NCI-H524 (cell line): ENCODE results near the gene FGL2.
"Not testable (repeated sequence)": the region's sequence is repeated elsewhere in the genome, so short reads cannot be mapped to it uniquely, and the experiment has no call there.

Source experiments
- DNase-seq, 2 experiments: peaks; one replicate each; lab custom pipeline; 2025; lab: John Stamatoyannopoulos, UW

Gene FGL2, protein sequence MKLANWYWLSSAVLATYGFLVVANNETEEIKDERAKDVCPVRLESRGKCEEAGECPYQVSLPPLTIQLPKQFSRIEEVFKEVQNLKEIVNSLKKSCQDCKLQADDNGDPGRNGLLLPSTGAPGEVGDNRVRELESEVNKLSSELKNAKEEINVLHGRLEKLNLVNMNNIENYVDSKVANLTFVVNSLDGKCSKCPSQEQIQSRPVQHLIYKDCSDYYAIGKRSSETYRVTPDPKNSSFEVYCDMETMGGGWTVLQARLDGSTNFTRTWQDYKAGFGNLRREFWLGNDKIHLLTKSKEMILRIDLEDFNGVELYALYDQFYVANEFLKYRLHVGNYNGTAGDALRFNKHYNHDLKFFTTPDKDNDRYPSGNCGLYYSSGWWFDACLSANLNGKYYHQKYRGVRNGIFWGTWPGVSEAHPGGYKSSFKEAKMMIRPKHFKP

DNA sequence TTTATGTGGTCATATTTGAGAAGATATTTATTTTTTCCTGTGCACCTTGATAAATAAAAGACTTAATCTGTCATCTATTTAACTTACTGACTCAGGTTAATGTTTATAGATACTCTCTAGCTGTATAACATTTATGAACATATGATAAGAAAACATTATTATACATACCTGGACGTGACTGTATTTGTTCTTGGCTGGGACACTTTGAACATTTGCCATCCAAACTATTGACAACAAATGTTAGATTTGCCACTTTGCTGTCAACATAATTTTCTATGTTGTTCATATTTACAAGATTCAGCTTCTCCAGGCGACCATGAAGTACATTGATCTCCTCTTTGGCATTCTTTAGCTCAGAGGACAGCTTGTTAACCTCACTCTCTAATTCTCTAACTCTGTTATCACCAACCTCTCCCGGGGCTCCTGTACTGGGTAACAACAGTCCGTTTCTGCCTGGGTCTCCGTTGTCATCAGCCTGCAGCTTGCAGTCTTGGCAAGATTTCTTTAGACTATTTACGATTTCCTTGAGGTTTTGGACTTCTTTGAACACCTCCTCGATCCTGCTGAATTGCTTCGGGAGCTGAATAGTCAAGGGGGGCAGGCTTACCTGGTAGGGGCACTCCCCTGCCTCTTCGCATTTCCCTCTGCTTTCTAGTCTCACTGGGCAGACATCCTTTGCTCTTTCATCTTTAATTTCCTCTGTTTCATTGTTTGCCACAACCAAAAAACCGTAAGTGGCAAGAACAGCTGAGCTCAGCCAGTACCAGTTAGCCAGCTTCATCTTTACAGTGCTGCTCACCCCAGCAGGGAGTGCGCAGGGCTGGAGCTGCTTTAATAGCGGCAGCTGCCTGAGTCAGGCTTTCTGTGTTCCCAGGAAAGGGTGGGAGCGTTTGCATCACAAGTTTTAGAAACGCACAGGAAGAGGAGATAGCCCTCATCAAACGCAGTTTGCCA is at the start of gene FGL2:
Gene FGL2, minus strand, starts transcription at position 807 of the 954 bp plus-strand sequence. Its CDS starts 26 bp downstream, at position 781.
- no peak for DNase-seq

DNA sequence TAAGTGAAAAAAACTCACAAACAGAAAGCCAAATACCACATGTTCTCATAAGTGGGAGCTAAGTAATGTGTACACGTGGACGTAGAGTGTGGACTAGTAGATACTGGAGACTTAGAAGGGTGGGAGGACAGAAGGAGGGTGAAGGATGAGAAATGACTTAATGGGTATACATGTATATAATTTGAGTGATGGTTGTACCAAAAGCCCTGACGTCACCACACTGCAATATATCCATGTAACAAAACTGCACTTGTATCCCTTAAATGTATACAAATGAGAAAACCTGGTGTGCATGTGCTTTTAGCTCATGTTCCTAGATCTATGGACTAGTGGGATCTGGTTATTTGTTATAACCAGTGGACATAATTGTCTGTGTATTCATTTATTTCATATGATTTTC is 48.5 kb upstream of the FGL2 start:
- no peak for DNase-seq

DNA sequence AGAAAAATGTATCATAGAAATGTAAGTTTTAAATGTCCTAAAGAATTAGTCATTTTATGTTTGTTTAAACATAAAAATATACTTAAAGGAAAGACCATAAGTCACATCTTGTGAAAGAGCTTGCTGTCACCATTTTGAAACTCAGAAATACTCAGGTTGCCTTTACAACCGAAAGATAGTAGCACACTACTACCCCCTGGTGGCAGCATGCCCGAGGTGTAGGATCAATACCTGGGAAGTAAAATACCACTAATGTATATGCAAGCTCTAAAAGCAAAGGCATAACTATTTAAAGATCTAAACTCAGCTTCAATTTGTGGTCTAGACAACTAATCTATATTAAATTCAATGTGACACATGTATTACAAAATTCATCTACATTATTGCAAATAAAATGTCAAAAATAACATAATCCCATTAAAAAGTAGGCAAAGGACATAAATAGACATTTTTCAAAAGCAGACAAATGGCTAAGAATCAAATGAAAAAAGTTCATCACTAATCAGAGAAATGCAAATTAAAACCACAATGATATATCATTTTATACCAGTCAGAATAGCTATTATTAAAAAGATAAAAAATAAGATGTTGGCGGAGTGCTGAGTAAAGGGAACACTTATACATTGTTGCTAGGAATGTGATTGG is 47.7 kb upstream of the FGL2 start:
- DNase-seq = peak; percentile 17 to 73

DNA sequence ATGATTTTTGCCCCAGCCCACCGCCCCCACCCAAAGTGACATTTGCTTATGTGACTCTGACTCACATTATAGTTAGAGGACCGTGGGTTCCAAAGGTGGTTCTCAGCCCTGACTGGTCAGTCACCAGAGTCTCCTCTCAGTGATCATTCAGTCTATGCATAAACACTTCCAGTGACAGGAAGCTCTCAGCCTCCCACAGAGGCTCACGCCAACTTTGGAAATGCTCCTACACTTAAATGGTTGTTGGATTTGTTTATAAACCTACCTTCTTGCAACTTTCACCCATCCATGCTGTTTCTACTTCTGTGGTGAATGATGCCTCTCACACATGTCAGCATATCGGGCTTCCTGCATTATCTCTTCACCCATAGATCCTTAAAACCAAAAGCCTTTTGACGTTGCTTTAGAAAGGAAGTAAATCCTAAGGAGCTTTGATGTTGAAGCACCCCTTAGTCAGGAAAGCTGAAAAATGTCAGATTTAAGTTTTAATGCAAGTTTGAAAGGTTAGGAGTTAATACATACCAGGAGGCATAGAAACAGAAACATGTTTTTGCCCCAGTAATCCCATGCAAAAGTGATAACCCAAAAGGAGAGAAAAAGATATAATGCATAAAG is 46.5 kb upstream of the FGL2 start:
- no peak for DNase-seq

DNA sequence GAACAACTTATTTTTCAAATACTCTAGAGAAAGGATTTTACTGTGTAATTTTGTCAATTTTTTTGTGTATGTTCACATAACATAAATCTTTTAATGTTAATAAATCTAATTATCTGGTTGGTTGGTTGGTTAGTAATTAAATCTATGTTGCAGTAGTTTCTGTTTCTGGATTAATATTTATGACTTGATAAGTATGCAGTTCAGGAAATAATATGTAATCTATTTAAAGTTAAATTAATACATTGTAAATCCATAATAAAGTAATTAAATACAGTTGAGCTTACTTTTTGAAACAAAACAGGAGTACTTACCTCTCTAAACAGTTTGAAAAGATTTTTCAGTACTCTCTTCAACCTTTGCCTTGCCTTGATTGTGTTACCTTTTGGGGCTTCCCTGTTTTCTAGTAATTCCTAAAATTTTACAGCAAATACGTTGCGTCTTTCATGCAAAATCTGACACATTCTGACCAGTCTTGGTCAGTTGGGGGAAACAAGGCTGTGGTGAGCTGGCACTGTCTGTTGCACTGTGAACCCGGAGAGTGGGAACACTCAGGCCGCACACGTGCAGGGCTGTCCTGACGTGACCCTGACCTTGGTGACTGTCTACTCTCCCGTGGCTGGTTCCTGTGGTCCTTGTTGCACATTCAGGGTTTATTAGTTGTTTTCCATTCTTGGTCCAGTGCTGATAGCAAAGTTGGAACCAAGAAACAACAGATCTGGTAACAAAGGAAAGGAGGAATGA is 45.6 kb upstream of the FGL2 start:
- no peak for DNase-seq

DNA sequence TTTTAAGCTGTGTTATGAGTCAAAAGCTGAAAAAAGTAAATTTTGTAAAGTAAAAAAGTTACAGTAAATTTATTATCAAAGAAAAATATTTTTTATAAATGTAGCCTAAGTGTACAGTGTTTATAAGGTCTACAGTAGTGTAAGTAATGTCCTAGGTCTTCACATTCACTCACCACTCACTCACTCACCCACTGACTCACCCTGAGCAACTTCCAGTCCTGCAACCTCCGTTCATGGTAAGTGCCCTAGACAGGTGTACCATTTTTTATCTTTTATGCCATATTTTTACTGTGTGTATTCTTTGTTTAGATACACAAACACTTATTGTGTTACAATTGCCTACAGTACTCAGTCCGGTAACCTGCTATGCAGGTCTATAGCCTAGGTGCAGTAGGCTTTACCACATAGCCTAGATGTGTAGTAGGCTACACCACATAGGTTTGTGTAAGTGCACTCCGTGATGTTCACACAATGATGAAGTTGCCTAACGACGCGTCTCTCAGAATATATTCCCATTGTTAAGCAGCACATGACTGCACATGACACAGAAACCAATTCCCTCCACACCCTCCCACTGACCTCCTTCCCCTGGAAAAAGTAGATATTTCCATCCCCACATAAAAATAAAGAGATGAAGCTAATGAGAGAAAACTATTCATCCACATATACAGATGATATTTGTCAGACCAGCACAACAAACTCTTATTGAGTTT is 44.8 kb upstream of the FGL2 start:
- DNase-seq = no peak

DNA sequence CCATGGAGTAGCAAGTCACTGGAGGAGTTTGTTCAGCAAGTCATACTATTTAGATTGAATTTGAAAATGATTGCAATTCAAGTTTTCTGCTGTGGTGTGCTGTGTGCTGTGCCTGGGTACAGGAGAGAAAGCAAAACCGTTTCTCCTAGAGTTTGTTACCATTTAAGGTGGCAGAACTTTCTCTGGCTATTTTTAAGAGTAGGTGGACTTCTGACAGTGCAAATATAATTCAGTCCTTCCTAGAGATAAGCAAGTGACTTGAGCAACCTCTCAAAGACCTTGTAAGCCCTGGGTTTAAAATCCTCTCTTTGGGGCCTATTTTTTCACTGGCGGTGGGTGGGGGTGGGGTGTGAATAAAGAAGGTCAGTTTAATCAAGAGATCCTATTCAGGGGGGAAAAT is 42.9 kb upstream of the FGL2 start:
- no peak for DNase-seq

DNA sequence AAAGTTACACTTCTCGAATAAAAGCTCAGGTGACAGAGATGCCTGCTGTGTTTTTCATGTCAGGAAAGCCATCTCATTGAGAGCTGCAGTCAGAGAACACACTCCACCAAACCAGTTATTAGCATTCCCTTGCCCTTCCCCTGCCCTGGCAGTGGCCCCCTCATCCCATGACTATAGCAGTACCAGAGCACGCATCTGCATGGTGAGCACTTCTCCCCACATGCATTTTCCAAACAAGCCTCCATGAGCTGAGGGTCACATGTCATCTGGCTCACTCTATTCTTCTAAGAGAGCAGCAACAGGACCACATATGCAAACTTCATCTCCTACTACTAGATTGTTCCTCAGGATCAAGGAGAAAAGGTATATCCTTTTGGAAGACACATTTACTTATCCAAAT is 42.4 kb upstream of the FGL2 start:
- DNase-seq = no peak

DNA sequence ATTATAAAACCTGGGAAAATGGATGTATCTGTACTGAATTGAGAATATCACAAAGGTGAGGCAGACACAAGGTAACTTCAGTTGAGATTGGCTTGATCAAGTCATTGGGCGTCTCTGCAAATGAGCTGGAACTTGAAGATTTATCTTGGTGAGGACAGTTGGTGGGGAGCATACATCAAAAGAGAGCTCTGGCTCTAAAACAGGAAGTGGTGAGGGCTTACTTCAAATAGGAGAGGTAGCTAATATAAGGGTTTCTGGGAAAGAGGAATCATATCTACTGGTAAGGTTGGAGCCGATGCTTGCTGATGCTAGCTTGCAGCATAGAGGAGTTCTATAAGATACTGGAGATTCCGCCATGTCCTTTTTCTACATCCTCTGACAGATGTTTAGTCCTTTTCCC is 39.9 kb upstream of the FGL2 start:
- DNase-seq = no peak

DNA sequence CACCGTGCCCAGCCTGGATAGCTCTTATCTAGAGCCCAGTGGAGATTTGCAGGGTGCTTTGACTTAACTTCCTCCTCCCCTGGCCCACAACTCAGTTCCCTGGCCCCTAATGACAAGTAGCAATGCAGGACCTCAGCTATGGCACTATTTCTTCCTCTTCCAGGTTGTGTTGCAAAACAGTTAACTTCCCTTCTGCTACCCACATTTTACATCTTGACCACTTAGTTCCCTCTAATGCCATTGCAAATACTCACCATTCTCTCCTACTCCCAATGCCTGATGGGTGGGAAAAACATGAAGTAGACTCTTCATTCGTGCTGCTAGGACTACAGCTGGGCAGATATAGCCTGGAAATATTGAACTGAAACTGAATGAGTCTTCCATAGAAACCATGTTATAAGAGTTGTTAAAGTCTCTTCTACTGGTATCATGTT is 39.1 kb upstream of the FGL2 start:
- DNase-seq = no peak

DNA sequence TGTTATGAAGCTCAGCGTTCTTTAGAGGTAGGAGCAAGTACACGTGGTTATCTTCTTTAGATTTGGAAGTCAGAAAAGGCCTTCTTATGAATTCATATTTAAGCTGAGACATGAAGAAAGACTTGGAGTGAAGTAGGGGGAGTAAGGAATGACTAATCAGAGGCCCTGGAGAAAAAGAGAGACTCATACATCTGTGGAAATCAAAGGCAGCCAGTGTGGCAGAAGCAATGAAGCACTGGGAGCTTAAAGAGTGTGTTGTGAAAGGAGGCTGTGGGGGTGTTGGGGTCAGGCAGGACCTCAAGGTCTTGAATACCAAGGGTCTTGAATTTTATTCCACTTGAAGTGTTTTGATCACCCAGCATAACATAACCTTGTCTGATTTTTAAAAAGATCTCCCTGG is 35.7 kb upstream of the FGL2 start:
- no peak for DNase-seq

DNA sequence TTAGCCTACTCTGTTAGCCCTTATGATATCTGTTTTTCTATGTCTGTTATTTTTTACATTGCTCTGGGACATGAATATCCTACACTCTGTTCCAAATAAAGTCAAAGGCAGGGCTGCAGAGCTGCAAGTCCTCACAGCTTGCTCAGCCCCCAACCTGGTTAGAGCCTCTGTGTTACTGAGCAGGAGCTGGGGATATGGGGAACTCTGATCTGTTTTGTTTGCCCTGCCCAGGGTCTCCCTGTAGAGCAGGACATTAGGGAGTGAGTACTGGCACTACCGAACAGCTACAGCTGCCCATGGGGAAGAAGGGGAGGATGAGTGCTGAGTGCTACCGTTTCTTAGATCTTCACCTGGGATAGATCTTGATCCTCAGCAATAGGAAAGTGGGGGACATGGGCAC is 32.8 kb upstream of the FGL2 start:
- no peak for DNase-seq

DNA sequence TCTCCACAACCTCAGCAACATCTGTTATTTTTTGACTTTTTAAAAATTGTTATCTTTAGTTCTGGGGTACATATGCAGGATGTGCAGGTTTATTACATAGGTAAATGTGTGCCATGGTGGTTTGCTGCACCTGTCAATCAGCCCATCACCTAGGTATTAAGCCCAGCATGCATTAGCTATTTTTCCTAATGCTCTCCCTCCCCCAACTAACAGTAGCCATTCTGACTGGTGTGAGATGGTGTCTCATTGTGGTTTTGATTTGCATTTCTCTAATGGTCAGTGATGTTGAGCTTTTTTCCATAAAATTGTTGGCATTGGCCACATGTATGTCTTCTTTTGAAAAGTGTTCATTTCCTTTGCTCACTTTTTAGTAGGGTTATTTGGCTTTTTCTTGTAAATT is 29.2 kb upstream of the FGL2 start:
- not testable (repeated sequence) for DNase-seq

DNA sequence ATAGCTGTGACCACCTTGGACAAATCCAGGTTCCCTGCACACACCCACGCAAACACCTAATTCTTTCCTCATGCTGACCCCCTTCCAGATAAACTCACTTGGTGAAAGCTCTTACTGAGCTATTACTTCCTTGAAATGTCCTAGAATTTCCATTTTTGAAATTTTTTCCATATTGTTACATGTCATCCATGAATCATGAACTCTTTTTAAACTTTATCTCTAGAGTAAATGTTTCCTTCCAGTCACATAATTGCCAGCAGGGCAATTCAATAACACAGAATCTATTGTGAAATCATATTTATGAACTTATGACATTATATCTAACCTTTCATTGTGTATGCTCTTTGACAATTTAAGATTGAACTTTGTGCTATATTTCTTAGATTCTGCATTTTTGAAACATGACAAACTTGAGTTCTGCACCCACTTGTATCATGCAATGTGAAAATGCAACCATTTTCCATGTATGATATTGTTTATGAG is 26.8 kb upstream of the FGL2 start:
- DNase-seq = no peak

DNA sequence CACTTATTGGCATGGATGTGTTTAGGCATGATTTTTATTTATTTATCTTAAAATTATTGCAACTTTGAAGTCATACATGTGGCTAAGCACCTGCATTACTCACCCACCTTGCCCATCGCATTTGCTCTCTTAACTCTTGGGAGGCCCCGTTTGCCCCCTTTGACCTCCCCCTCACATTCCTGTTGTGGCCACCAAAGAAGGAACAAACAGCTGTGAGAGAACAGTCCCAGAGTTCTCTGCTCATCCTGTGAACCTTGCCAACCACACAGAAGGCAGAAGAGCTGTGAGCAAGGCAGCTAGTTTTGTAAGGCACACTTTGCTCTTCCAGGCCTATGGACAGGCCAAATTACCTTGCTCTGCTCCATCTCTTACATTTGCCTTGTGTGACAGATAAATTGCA is 23.6 kb upstream of the FGL2 start:
- no peak for DNase-seq

DNA sequence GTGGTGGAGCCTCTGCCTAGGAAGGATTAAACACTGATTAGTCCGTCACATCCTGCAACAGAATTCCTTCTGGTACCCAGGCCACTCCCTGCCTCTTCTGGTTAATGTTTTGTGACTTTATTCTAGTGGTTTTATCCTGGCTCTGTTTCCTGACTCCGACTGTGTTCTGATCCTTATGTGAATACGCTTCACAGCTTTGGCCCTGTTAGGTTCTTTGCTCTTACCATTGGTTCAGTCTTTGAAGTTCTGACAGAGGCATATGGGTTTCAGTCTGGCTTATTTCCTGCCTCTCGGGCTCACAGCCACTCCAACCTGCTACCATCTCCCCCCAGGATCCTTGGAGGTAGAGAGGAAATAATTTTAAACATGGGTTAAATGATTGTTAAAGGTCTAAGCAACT is 23.2 kb upstream of the FGL2 start:
- no peak for DNase-seq

DNA sequence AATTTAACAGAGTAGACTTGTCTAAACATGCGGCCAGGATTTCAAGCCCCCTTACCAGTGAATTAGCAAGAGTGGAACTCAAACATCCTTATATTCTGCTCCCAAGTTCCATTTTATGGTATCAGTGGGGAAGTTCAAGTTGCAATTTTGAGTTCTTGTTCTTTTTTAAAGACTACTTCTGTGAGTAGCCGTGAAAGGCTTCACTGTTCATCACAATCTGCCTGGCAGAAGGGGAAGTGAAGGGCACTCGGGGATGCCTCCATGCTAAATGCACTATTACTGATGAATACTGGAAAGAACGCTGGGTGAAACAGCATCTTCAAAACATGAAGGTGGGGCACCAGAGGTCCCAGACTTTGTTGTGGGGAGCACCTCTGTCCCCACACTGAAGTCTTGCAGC is 22.4 kb upstream of the FGL2 start:
- no peak for DNase-seq

DNA sequence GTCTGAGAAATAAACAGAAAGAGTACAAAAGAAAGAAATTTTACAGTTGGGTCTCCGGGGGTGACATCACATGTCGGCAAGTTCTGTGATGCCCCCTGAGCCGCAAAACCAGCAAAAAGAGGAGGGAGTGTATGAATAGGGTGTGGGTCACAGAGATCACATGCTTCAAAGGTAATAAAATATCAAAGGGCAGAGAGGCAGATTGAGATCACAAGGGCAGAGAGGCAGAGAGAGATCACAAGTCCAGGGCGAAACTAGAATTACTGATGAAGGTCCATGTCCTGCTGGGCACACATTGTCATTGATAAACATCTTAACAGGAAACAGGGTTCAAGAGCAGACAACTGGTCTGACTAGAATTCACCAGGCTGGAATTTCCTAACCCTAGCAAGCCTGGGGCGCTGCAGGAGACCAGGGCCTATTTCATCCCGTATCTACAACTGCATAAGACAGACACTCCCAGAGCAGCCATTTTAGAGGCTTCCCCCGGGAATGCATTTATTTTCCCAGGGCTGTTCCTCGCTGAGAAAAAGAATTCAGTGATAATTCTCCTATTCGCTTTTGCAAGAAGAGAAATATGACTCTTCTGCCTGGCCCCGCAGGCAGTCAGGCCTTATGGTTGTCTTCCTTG is 20.2 kb upstream of the FGL2 start:
- DNase-seq = not testable (repeated sequence)

DNA sequence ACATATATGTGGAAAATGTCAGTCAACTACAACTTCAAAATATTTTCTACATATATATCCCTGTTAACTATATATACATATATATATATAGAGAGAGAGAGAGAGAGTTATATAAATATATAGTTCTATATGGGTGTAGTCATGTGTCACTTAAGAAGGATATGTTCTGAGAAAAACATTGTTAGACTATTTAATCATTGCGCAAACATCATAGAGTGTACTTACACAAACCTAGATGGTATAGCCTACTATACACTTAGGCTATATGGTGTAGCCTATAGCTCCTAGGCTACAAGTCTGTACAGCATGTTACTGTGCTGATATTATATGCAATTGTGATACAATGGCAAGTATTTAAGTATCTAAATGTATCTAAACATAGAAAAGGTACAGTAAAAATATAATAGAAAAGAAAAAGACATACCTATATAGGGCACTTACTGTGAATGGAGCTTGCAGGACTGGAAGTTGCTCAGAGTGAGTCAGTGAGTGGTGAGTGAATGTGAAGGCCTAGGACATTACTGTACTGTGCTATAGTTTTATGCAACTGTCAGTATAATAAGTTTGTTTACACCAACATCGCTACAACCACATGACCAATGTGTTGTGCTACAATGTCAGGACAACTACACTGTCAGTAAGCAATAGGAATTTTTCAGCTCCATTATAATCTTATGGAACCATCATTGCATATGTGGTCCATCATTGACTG is 18.0 kb upstream of the FGL2 start:
- DNase-seq = no peak
